GM19397 (cell line): Measurements from ENCODE around the gene CLCNKB.
"Not testable (repeated sequence)": the region's sequence is repeated elsewhere in the genome, so short reads cannot be mapped to it uniquely, and the experiment has no call there.

Source experiments
- ATAC-seq: cut with Tn5 transposase; IDR thresholded peaks from one replicate; pipeline ENCODE4 v1.9.1; 2021; ENCODE audit warnings: mild to moderate bottlenecking, moderate library complexity; ENCODE audit not compliant: unreplicated experiment

CLCNKB gene

DNA sequence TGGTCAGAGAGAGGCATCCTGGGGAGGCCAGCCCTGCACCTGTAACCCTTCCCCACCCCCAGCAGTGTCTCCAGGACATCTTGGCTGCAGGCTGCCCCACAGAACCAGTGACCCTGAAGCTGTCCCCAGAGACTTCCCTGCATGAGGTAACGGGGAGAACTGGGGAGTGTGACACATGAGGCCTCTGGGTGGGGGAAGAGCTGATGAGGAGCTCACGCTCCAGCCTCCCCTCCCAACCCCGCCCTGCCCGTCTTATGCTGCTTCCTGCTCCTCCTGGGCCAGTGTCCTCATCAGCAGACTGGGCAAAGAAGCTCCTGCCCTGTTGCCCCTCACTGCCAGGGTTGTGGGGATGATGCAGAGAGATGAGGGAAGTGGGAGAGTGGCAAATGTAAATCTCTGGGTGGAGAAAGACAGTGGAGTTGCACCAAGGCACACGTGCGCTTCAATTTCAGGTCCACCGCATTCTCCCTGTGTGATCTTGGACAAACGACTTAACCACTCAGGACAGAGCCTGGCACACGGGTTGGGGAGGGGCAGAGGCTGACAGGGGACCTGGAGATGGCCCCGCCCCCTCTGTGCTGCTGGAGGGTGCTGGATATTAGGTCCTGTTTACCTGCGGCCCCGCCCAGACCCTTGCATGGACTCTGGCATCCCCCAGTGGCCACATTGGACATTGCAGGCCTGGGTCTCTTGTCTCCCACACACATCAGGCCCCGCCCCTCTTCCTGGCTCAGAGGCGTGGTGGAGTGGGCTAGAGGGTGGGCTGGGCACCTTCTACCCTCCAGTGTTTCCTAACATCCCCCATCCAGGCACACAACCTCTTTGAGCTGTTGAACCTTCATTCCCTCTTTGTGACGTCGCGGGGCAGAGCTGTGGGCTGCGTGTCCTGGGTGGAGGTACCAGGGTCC, 12.3 kb downstream of the CLCNKB start:
- ATAC-seq, result no peak

- not testable (repeated sequence) for ATAC-seq
These were observed 12.9 kb downstream of the CLCNKB start for GRCh38 chr1:16056521-16056912.

DNA sequence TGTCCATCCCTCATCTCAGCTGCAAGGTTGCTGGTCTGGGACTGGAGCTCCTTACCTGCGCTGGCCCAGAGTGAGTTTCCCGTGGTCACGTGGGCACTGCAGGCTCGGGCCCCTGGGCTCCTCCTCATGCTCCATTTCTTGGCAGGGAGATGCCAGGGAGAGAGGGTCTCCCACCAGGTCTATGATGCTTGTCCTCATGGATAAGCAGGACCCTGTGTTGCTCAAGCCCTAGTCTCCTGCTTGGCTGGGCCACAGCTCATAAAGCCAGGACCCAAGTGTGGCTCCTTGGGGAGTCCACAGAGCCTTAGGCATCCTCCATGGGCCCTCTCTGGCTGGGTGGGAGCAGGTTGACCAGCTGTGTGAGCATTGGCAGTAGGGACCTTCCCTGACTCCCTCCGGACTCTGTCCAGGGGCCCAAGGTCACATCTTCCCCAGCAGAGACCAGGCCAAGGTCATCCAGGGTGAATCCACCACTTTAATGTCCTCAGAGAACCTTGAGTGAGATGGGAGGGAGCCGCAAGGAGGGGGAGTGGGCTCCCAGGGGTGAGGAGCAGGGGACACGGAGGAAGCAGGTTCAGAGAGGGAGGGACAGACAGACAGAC, 13.8 kb downstream of the CLCNKB start:
- ATAC-seq, result not testable (repeated sequence)

GRCh38 chr1:16058394-16059120, 15.0 kb downstream of the CLCNKB start:
- not testable (repeated sequence) for ATAC-seq

- ATAC-seq, result no peak
These were observed 17.7 kb downstream of the CLCNKB start for GRCh38 chr1:16061266-16061665.

DNA sequence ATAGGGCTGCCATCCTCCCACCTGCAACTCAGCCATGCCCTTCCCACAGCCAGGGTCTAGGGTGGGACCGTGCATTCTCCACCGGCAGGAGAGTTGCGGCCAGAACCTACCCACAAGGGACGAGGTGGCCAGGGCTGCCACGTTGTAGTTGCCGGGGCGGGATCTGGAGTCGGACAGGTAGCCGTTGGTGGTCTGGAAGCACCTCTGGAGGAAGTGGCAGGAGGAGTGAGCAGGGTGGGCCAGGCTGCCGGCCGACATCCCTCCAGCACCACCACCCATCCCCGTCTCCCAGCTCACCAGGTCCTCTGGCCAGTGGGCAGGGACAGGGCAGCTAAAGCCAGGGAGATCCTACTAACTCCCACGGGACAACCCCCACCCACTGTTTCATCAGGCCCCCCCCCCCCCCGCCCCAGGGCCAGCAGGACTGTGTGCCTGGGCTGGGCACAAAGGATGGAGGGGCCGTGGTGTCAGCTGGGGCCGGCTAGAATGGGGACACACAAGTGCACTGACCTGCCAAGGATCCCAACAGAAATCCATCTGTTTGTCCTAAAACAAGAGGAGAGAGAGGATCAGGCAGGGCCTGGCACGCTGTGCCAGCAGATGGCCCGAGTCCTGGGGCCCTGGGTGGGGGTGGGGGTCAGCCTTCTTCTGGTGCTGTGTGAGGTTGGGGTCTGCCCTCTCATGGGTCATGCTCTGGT, 18.6 kb downstream of the CLCNKB start:
- ATAC-seq, result not testable (repeated sequence)

GRCh38 chr1:16062687-16063075, 19.1 kb downstream of the CLCNKB start:
- not testable (repeated sequence) for ATAC-seq

DNA sequence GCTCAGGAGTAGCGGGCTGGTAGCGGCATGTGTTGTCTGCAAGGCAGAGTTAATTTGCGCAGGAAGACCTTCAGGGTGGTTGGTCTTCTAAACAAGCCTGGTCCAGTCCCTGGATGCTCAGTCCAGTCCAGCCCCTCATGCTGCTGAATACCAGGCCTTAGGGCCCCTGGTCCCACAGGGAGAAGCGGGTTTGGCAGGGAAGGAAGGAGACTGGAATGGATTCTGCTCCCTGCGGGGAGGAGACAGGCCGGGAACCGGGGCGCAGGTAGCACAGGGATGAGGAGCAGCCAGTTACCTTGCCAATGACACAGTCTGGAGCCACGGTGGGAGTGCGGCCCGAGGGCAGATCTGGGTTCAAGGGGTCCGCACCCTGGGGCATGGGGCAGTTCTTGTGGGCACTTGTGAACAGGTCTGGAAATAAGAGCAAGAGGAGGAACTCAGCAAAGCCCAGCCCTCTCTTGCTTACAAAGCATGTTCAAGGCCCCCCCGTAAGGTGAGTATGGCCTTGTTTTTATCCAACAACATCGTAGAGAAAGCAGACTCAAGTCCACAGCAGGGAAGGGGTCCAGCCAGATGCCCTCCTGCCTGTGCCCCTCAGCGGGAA, 19.7 kb downstream of the CLCNKB start:
- no peak for ATAC-seq

- no peak for ATAC-seq
These were observed 20.3 kb downstream of the CLCNKB start for GRCh38 chr1:16063921-16064320.

- no peak for ATAC-seq
These were observed 21.1 kb downstream of the CLCNKB start for GRCh38 chr1:16064536-16065268.

GRCh38 chr1:16065269-16065576, 21.6 kb downstream of the CLCNKB start:
- no peak for ATAC-seq

- ATAC-seq, result no peak
These were observed 22.7 kb downstream of the CLCNKB start for GRCh38 chr1:16066245-16066644.

DNA sequence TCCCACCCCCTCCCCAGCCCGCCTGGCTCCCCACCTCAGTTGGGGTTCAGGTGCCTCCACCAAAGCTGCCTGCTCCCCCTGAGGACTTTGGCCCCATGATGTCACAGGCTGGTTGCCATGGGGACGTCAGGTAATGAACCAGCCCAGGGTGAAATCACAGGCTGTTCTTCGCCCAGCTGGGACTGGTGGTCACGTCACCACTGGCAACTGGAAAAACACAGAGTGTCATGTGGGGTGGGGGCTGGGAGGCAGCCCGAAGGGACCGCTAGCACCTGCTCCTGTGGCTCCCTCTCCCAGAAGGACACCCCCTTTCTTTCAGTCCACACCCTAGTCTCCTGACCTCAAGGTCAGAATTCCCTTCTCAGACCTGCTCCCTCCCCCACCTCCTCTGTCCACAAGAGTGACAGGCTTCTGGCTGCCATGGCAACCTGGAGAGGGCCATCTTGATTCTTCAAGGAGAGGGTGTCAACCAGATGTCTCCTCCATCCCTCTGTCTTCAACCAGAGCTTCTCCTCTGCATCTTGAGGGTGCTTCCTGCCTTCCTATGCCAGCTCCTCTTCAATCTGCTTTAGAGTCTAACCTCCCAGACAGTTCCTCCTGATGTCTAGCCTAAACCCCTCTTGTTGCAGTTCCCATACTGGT, 23.7 kb downstream of the CLCNKB start:
- ATAC-seq, result no peak

DNA sequence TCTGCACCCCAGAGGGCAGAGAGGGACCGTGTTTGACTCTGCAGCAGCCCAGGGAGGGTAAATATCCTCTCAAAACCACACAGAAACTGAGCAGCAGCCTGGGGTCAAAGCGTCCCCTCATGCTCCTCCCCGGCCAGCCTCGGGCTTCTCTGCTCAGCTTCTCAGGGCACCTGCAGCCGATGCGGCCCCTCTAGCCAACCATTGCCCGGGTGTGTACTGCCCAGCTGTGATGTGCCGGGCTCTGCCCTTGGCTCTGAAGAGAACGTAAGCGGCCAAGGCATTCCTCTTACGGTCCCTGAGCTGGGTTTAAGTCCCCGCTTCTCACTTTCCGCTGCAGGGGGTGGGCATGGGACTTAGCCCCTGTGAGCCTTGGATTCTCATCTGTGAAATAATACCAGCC, 24.4 kb downstream of the CLCNKB start:
- ATAC-seq, result no peak

GRCh38 chr1:16068356-16069270, 25.0 kb downstream of the CLCNKB start:
- ATAC-seq, result no peak

DNA sequence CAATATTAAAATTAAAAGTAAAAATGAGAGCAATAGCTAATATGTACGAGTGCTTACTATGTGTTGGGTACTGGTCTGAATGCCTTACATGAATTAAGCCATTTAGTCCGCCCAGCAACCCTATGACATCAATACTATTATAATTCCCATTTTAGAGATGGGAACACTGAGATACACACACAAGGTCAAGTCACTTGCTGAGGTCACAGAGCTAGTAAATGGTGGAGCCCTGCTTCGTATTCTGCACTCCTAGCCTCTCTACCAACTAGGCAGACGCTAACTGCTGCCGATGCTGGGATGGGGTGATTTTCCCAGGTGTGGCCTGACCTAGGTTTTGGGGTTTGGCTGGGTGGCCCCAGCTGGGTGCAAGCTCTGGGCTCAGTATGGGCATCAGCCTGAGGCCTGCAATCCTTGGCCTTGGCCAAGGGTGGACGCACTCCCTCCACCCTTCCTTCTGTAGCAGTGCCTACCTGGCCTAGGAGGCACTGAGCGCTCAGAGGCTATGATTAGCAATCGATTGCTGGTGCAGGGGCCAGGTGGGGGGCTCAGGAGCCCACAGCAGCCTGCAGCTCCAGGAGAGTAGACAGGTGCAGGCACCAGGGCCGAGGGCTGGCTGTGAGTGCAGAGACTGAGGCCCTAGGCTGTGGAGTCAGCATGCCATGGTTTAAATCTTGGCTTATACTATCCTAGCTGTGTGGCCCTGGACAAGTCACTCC, 27.2 kb downstream of the CLCNKB start:
- ATAC-seq, result no peak

GRCh38 chr1:16071614-16072013, 28.0 kb downstream of the CLCNKB start:
- no peak for ATAC-seq

- no peak for ATAC-seq
These were observed 28.5 kb downstream of the CLCNKB start for GRCh38 chr1:16072095-16072494.
